Inflammatory macrophage (primary cell): Measurements from ENCODE around the gene PHF21B.
"Not testable (repeated sequence)": the region's sequence is repeated elsewhere in the genome, so short reads cannot be mapped to it uniquely, and the experiment has no call there.

Experiments
- DNase-seq, 2 donors: peaks; one replicate each; pipeline ENCODE4 v3.0.0-alpha.2; 2020 to 2022

PHF21B gene

GRCh38 chr22:44988671-44989070, 21.1 kb downstream of the PHF21B start:
- DNase-seq, result no peak

- no peak for DNase-seq
These were observed 22.9 kb downstream of the PHF21B start for GRCh38 chr22:44986926-44987325.

GRCh38 chr22:44985906-44986527, 23.8 kb downstream of the PHF21B start:
- DNase-seq, result no peak

GRCh38 chr22:44983878-44984482, 25.8 kb downstream of the PHF21B start:
- DNase-seq, result no peak

GRCh38 chr22:44982445-44982844, 27.4 kb downstream of the PHF21B start:
- DNase-seq, result no peak

GRCh38 chr22:44981857-44982256, 27.9 kb downstream of the PHF21B start:
- no peak for DNase-seq

- DNase-seq, result no peak
These were observed 30.7 kb downstream of the PHF21B start for GRCh38 chr22:44979154-44979553.

GRCh38 chr22:44975427-44976262, 34.2 kb downstream of the PHF21B start:
- peak; percentile 52 to 83 for DNase-seq

- no peak for DNase-seq
These were observed 35.4 kb downstream of the PHF21B start for GRCh38 chr22:44974454-44974853.

- no peak for DNase-seq
These were observed 36.0 kb downstream of the PHF21B start for GRCh38 chr22:44973829-44974228.

GRCh38 chr22:44972363-44973083, 37.3 kb downstream of the PHF21B start:
- DNase-seq, result no peak

- no peak for DNase-seq
These were observed 38.0 kb downstream of the PHF21B start for GRCh38 chr22:44971651-44972362.

GRCh38 chr22:44970291-44970690, 39.5 kb downstream of the PHF21B start:
- no peak for DNase-seq

GRCh38 chr22:44969817-44970216, 40.0 kb downstream of the PHF21B start:
- no peak for DNase-seq

- no peak for DNase-seq
These were observed 41.1 kb downstream of the PHF21B start for GRCh38 chr22:44968736-44969135.

GRCh38 chr22:44965171-44965570, 44.6 kb downstream of the PHF21B start:
- DNase-seq, result no peak

- DNase-seq, result no peak
These were observed 45.1 kb downstream of the PHF21B start for GRCh38 chr22:44964722-44965078.

GRCh38 chr22:44963832-44964721, 45.7 kb downstream of the PHF21B start:
- no peak for DNase-seq

GRCh38 chr22:44962741-44963454, 46.9 kb downstream of the PHF21B start:
- no peak for DNase-seq

- not testable (repeated sequence) for DNase-seq
These were observed 48.1 kb downstream of the PHF21B start for GRCh38 chr22:44961682-44962081.
